Activated T-cell treated with anti-CD3 and anti-CD28 coated beads for 1 hour (primary cell): ENCODE data around the gene SCYGR7.
A peak's percentile ranks its signal among the peaks of the same experiment; 100 is the strongest.

Source experiments
- DNase-seq: peaks from one replicate; pipeline ENCODE4 v3.0.0-alpha.2; 2020; ENCODE audit warnings: low read depth

SCYGR7 gene

GRCh38 chr2:227759411-227760118, 31.4 kb downstream of the SCYGR7 start:
- DNase-seq = no peak

GRCh38 chr2:227761740-227762476, 33.8 kb downstream of the SCYGR7 start:
- no peak for DNase-seq

DNA sequence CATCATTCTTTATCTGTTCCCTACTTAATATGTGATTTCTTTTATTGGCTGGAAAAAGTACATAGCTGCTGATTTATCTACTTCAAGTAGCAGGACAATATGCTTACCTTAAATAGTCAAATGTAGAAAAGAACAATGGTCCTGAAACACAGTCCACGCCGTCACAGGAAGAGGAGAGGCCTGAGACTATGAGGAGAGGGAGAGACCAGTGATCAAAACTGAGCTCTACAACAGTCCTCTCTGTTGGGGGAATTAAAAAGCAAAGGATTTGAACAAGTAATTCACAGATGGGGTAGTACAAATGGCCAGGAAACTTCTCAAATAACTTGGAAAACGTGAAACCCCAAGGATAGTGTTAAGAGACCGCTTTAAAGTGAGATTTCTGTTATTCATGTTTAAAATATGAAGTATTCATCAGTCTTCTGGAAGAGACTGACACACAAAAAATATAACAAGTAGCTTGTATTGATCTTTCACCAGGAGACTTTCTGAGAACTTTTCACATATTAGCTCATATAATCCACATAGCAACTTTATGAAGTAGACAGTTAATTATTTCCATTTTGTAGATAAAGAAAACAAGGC, 37.7 kb downstream of the SCYGR7 start:
- no peak for DNase-seq

DNA sequence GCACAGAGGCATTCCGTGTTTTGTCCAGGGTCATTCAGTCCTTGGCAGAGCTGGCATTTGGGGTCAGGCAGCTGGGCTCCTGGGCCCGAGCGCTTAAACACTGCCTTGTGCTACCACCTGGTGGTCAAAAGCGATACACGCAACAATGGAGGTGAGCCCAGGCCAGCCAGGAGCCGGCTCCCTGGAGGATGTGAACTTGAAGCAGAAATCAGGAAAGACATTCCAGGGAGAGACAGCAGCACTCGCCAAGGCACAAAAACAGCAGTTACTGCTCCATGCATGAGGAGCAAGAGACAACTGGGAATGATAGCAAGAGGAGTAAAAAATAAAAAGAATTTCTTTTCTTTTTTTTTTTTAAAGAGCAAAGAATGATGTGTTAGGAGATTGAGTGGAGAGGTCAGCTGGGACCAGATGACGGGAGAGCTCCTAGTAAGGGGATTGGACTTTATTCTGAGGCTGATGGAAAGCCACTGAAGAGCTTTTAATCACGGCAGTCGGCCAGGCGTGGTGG, 38.3 kb downstream of the SCYGR7 start:
- DNase-seq = peak; percentile 41

- no peak for DNase-seq
These were observed 39.7 kb downstream of the SCYGR7 start for GRCh38 chr2:227767830-227768229.

DNA sequence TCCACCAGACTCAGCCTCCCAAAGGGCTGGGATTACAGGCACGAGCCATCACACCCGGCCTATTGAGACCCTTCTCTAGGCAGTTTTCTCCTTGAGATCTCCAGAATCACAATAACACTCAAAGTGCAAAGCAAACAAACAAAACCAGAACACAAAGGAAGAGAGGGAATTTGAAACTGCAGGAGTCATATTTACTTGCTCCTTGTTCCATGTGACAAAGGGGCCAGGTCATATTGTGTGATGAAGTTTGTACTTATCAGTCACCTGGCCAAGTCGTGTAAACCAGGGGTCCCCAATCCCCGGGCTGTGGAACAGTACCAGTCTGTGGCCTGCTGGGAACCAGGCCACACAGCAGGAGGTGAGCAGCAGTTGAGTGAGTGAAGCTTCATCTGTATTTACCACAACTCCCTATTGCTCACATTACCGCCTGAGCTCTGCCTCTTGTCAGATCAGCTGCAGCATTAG, 44.1 kb downstream of the SCYGR7 start:
- DNase-seq = no peak

- DNase-seq = no peak
These were observed 44.8 kb downstream of the SCYGR7 start for GRCh38 chr2:227772932-227773331.

GRCh38 chr2:227774011-227774624, 46.0 kb downstream of the SCYGR7 start:
- DNase-seq = no peak

- no peak for DNase-seq
These were observed 47.0 kb downstream of the SCYGR7 start for GRCh38 chr2:227774895-227775842.
